ENCODE measurements around the gene RHBDD1. TPM values are rescaled to one million over a fixed set of nuclear protein-coding genes. Genes with fewer than 3 reads are reported as not detected.

Gene RHBDD1
- total RNA-seq, 1 experiment from 2014 or later = 6.6 TPM

GRCh38 chr2:226885769-226886435 is 50.0 kb downstream of the RHBDD1 start:
- no peak for DNase-seq (ENCODE audit: low spot score)

DNA sequence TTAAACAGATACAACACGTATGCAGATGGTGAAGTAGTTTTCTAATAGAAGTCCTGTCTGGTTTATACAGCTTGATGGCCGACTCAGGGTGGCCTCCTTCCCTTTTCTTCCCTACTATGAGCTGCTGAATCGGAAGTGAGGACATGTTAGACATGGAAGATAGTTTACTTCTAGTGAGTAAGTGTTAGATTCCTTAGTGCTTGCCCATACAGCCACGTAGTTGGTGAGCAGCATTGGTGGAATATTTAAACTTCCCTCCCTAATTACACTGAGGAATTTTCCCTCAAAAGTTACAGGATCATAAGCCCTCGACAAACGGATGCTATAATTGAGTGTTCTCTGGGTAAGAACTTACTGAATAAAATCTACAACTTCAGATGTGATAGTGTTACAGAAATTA is 52.1 kb downstream of the RHBDD1 start:
- peak; percentile 14 for DNase-seq (ENCODE audit: low spot score)

DNA sequence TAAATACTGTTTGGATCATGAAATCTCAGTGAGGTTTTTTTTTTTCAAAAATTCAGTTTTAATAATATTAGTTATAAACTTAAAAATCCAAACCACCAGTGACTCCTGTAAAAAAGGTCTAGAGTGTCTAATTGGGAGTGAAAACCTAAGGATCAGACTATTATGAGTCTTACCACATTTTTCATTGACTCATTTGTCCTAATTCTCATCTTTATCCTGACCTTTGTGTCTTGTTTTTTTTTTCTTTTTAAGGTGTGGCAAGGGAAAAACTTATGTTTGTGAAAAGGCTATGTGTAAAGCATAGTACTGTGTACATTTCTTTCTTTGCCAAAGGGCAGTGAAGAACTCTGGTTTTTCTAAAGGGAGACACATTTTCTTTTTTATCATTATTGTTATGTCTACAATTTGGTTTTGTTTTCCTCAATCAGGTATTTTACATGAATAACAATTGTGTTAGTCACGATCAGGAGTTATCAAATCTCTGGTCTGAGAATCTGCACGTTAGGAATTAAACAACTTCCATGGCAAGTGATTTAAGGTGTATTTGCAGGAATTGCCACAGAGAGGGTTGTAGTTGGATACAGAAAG is 52.6 kb downstream of the RHBDD1 start:
- DNase-seq (ENCODE audit: low spot score) = no peak

- DNase-seq (ENCODE audit: low spot score) = no peak
These were observed 53.1 kb downstream of the RHBDD1 start for GRCh38 chr2:226888971-226889370.

DNA sequence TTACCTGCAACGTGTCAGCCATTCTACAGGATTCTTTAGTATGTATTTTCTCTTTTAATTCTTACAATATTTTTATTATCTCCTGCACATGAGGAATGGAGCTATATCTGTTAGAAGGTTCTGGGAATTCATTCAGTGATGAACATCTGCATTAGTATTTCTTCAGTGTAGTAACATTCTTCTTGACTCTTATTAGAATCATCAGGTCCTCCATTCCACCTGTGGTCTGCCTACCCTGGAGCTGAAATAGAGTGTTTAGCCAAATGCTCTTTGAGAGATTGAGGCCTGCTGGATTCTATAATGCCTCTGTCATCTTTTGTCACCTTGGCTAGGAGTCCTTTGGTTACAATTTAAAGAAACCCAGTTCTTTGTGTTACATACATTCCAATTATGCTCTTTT is 54.4 kb downstream of the RHBDD1 start:
- no peak for DNase-seq (ENCODE audit: low spot score)

- no peak for DNase-seq (ENCODE audit: low spot score)
These were observed 56.1 kb downstream of the RHBDD1 start for GRCh38 chr2:226891780-226892590.

- DNase-seq (ENCODE audit: low spot score) = no peak
These were observed 56.9 kb downstream of the RHBDD1 start for GRCh38 chr2:226892729-226893128.

GRCh38 chr2:226893216-226893615 is 57.4 kb downstream of the RHBDD1 start:
- DNase-seq (ENCODE audit: low spot score) = no peak

GRCh38 chr2:226894752-226895151 is 58.9 kb downstream of the RHBDD1 start:
- no peak for DNase-seq (ENCODE audit: low spot score)

DNA sequence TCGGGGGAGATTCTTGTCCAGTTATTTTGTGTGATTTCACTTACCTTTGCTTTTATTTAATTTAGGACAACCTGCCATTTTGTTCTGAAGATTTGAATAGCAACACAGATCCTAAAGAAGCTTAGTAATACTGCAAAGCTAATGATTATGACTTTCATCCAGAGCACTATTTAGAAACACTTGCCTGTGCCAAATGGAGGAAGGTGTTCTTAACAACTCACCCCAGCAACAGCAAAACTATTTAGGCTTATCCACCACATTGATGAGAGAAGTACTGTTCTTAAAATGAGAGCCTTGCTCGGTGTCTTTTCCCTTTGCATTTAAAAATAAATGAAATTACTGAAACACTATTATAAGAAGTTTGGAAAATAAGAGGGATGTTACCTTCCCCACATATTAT is 59.7 kb downstream of the RHBDD1 start:
- no peak for DNase-seq (ENCODE audit: low spot score)

DNA sequence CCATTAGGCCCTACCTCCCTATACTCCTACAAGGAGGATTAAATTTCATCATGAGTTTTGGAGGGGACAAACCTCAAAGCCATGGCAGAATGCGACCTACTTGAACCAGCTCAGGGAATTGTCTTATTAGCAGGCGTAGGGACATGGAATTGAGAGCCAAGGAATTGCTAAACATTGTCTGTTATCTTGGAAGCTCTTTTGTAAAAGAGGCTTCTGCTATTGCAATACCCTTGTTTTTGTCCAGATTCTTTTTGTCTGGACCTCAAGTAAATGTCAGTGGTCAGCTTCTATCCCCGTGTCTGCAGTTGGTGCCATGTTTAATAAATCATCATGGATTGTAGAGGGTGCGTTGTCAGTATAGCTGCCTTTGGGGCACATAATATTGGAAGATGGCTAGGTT is 62.3 kb downstream of the RHBDD1 start:
- no peak for DNase-seq (ENCODE audit: low spot score)

DNA sequence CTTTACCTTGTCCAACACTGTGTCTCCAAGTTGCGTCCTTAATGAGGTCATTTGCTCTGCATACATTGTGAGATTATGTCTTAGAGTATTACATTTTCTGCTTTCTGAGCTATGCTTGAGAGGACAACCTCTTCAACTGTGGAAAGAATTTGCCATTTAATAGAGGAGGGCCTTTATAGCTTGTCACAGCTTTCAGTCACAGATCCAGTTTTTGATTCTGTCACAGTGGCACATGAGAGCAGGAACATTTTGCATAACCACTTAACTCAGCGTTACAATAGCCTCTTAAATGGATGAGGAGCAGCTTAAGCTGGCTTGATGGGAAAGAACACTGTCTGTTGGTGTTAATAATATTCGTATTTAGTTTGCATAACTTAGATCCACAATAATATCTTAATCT is 63.0 kb downstream of the RHBDD1 start:
- no peak for DNase-seq (ENCODE audit: low spot score)

DNA sequence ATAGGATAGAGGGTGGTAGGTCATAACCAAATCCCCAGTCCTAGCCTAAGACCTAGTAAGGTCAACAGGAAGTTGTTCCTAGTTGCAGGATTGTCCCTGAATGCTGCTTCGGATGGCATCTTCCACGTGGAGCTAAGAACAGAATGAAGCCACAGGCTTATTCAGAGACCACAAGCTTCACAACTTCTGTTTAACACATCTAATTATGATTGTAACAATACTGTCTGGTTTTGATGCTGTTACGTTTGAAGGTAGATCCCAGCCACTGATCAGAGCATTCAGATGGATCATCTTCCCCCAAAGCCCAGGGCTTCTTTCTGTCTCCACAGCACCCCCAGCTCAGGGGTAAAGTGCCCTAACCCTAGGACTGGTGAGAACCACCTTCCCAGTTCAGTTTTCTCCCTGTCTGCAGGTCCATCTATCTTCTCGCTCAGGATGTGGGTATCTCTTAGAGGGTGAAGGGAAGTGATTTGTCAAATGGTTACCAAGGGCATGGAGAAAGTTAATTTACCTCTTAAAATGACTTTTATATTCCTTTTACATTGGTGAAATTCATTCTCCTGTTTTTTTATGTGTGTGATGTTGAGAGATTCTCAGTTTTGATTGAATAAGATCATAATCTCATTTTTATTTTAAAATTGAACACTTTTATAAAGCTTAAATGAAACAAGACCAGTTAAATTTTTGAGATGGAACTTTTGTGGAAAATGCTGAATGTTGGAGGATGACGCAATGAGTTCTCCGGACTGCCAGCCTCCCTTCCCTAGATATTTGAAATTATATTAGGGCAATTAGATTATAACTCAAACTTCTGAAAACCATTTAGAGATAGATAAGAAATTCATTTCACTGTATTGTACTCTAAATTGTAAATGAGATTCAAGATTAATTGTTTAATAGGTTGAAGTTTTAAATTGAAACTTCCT is 66.5 kb downstream of the RHBDD1 start:
- DNase-seq (ENCODE audit: low spot score) = no peak

DNA sequence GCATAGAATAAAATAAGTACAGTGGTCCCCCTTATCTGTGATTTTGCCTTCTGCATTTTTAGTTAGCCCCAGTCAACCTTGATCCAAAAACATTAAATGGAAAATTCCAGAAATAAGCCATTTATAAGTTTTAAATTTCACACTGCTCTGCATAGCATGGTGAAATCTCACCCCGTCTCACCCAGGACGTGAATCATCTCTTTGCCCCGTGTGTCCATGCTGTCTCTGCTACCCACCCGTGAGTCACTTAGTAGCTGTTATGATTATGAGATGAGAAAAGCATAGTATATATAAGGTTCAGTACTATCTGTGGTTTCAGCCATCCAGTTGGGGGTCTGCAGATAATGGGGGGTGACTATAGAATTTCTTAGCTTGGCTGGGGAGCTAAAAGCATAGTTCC is 67.3 kb downstream of the RHBDD1 start:
- DNase-seq (ENCODE audit: low spot score) = peak; percentile 24

DNA sequence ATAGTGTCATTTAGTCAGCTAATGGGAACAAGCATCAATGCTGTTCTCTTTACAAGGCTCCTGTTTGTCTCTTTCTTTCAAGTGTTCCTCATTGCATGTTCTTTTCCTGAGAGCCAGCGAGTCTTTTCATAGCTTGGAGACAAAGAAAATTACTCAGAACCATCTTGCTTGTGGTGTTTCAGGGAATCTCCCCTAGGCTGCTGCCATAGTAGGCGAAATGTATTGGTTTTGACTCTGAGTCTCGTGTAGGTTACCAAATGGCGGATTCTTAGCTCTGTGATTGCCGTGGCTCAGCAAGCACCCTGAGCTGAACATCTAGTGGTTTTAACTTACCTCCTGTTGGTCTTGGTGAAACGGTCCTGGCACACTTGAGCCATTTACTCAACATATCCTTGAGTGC is 68.7 kb downstream of the RHBDD1 start:
- no peak for DNase-seq (ENCODE audit: low spot score)

- no peak for DNase-seq (ENCODE audit: low spot score)
These were observed 69.9 kb downstream of the RHBDD1 start for GRCh38 chr2:226905718-226906117.

DNA sequence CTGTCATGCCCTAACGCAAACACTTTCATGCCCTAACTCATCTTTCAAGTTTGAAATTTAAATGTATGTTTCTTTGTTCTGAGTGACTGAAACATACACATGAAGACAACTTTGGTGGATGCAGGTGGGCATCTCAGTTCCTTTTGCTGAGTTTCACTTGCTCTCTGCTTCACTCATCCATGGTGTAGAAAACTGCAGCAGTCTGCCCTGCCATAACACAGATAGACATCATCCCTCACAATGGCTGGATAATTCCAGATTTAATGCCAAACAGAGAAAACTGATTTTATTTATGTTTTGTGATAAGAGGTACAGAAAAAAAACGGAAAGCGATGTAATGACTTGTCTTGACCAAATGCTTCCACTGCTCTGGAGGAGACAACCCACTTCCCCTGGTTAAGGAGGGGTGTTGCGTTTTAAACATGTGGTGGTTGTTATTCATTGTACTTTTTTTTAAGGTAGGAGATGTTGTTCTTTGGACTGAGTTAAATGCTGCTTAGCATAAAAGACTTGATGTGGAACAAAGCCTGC is 70.4 kb downstream of the RHBDD1 start:
- DNase-seq (ENCODE audit: low spot score) = no peak

GRCh38 chr2:226909126-226909525 is 73.3 kb downstream of the RHBDD1 start:
- no peak for DNase-seq (ENCODE audit: low spot score)

DNA sequence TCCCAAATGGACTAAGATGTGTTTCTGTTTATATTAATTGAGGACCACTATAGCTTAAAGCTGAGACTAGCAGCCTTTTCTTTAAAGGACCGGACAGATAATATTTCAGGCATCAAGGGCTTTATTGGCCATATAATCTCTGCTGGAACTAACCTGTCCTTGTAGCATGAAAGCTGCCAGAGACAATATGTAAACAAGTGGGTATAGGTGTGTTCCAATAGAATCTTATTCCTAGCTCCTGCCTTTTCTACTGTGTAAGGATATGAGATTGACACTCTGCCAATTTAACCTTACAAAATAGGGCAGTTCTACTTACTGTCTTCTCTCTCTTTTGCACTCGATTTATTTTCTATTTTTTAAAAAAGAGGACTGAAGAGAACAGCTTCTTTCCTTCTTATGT is 74.0 kb downstream of the RHBDD1 start:
- no peak for DNase-seq (ENCODE audit: low spot score)

DNA sequence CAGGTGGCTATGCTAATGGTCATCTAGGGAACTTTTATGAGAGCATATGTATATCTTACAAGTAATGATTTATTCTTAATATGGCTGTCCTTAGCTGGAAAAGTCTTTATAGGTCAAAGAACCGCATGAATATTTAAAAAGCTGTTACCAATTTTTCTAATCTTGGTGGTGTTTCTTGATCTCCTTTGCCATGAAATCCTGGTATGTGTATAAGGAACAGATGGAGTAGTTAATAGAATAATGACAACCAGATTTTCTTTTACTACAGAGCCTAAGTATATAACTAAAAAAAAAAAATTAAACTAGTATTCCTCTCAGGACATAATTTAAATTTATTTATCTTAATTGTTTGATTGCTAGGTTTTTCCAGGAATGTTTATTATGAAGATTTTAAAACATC is 74.5 kb downstream of the RHBDD1 start:
- no peak for DNase-seq (ENCODE audit: low spot score)

DNA sequence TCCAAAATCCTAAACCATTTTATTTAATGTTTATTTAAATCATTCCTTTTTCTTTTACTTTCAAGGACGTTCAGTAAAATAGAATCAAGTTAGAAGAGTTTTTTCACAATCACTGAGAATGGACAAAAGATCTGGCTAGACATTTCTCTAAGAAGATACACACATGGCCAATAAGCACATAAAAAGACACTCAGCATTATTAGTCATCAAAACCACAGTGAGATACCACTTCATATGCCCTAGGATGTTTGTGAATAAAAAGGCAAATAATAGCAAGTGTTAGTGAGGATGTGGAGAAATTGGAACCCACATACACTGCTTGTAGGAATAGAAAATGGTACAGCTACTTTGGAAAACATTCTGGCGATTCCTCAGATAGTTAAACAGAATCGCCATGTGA is 76.1 kb downstream of the RHBDD1 start:
- DNase-seq (ENCODE audit: low spot score) = peak; percentile 33

- no peak for DNase-seq (ENCODE audit: low spot score)
These were observed 77.8 kb downstream of the RHBDD1 start for GRCh38 chr2:226913641-226914040.
